HepG2 (cell line): ENCODE results near the gene TNFSF13. TPM values are rescaled to one million over a fixed set of nuclear protein-coding genes. Genes with fewer than 3 reads are reported as not detected.

ENCODE experiments used
- ARNT2 ChIP-seq: sonication (generic); formaldehyde crosslinking; IDR thresholded peaks from 2 replicates; pipeline ENCODE4 v1.8.0; 2022; ENCODE audit warnings: mild to moderate bottlenecking, low read depth, missing genetic modification reagents, moderate library complexity
- DNMT3B ChIP-seq: conservative IDR thresholded peaks from 2 replicates; pipeline ENCODE4 v1.6.1; 2016; ENCODE audit warnings: missing biosample characterization, control low read depth
- EHMT2 ChIP-seq: fragments of 200-600 bp; sonication (generic); IDR thresholded peaks from 2 replicates; pipeline ENCODE4 v1.7.0; 2017; ENCODE audit warnings: antibody characterized with exemption, low read depth, low read length, borderline replicate concordance
- FOXO1 ChIP-seq: sonication (generic); formaldehyde crosslinking; IDR thresholded peaks from 2 replicates; pipeline ENCODE4 v1.4.0; 2020; ENCODE audit warnings: missing genetic modification reagents
- GTF3A ChIP-seq: sonication (generic); formaldehyde crosslinking; conservative IDR thresholded peaks from 2 replicates; pipeline ENCODE4 v1.4.0; 2020; ENCODE audit warnings: mild to moderate bottlenecking, missing genetic modification reagents
- HIVEP1 ChIP-seq: sonication (generic); formaldehyde crosslinking; IDR thresholded peaks from 2 replicates; pipeline ENCODE4 v1.4.0; 2020; ENCODE audit warnings: mild to moderate bottlenecking, missing genetic modification reagents
- MAFK ChIP-seq, 2 experiments: IDR thresholded peaks in 1 of 2; conservative IDR thresholded peaks in 1 of 2; 2 replicates each; pipeline ENCODE4 v1.6.1; 2011; ENCODE audit warnings: improper control_type of control experiment in 2 of 2, low read length in 2 of 2
- NR3C1 ChIP-seq: sonication (generic); formaldehyde crosslinking; IDR thresholded peaks from 2 replicates; pipeline ENCODE4 v1.4.0; 2020; ENCODE audit warnings: missing genetic modification reagents
- RORA ChIP-seq: sonication (generic); formaldehyde crosslinking; IDR thresholded peaks from 2 replicates; pipeline ENCODE4 v1.5.0; 2020; ENCODE audit warnings: mild to moderate bottlenecking, missing genetic modification reagents, moderate library complexity
- SPEN ChIP-seq: sonication (generic); formaldehyde crosslinking; IDR thresholded peaks from 2 replicates; pipeline ENCODE4 v1.5.1; 2020; ENCODE audit warnings: low read depth, mild to moderate bottlenecking, missing genetic modification reagents
- TAF15 ChIP-seq: fragments of 200-400 bp; formaldehyde crosslinking; IDR thresholded peaks from one replicate; pipeline ENCODE4 v1.6.1; 2018; ENCODE audit warnings: mild to moderate bottlenecking, low read depth, low read length; ENCODE audit not compliant: poor library complexity, severe bottlenecking
- THAP11 ChIP-seq: IDR thresholded peaks from 2 replicates; pipeline ENCODE4 v1.6.1; 2016; ENCODE audit warnings: missing biosample characterization, missing genetic modification reagents
- ZNF124 ChIP-seq: sonication (generic); formaldehyde crosslinking; IDR thresholded peaks from 2 replicates; pipeline ENCODE4 v1.4.0; 2020; ENCODE audit warnings: missing genetic modification reagents
- ZNF232 ChIP-seq: sonication (generic); formaldehyde crosslinking; IDR thresholded peaks from 2 replicates; pipeline ENCODE4 v1.4.0; 2020; ENCODE audit warnings: missing genetic modification reagents, borderline replicate concordance
- ZNF558 ChIP-seq: sonication (generic); formaldehyde crosslinking; IDR thresholded peaks from 2 replicates; pipeline ENCODE4 v1.9.0; 2022; ENCODE audit warnings: mild to moderate bottlenecking, missing genetic modification reagents, borderline replicate concordance
- ZNF607 ChIP-seq: sonication (generic); formaldehyde crosslinking; IDR thresholded peaks from 2 replicates; pipeline ENCODE4 v1.5.1; 2020; ENCODE audit warnings: missing genetic modification reagents, mild to moderate bottlenecking, borderline replicate concordance
- ZNF615 ChIP-seq: sonication (generic); formaldehyde crosslinking; IDR thresholded peaks from 2 replicates; pipeline ENCODE4 v1.5.0; 2020; ENCODE audit warnings: mild to moderate bottlenecking, missing genetic modification reagents, borderline replicate concordance
- ZNF7 ChIP-seq: IDR thresholded peaks from 2 replicates; pipeline ENCODE4 v1.6.1; 2016; ENCODE audit warnings: missing biosample characterization, missing genetic modification reagents
- ZNF772 ChIP-seq: sonication (generic); formaldehyde crosslinking; IDR thresholded peaks from 2 replicates; pipeline ENCODE4 v1.5.0; 2020; ENCODE audit warnings: mild to moderate bottlenecking, missing genetic modification reagents
- ZNF788 ChIP-seq: sonication (generic); formaldehyde crosslinking; IDR thresholded peaks from 2 replicates; pipeline ENCODE4 v1.5.0; 2020; ENCODE audit warnings: mild to moderate bottlenecking, missing genetic modification reagents, borderline replicate concordance
- ZNF83 ChIP-seq: sonication (generic); formaldehyde crosslinking; IDR thresholded peaks from 2 replicates; pipeline ENCODE4 v1.4.0; 2020; ENCODE audit warnings: missing genetic modification reagents, mild to moderate bottlenecking, borderline replicate concordance
- polyA plus RNA-seq, 8 experiments: library from polyadenylated mRNA; depleted of rRNA in 3 of 8; stranded (reverse) in 7 of 8; unstranded in 1 of 8; fragments of >200 nt; fragmentation: Illumina TruSeq in 4 of 8; extraction: Trizol in 4 of 8; gene quantifications; 2 replicates each; pipeline versions ENCODE4 v1.2.1 to v1.2.3, GENCODE V29; 2011 to 2016; ENCODE audit warnings: low read depth in 4 of 8, missing spikeins in 1 of 8, mixed read lengths in 1 of 8; ENCODE audit not compliant: insufficient read depth in 1 of 8
- total RNA-seq, 5 experiments: library from RNA; depleted of rRNA; stranded (reverse); fragments of >200 nt; fragmentation: Illumina TruSeq; extraction: Trizol; gene quantifications; 2 replicates each; pipeline ENCODE4 v1.2.3, GENCODE V29; 2016; ENCODE audit warnings: low read depth in 1 of 5
- TF ChIP-seq, protein P1 (sequence below): sonication (generic); formaldehyde crosslinking; IDR thresholded peaks from 2 replicates; pipeline ENCODE4 v1.5.0; 2020; ENCODE audit warnings: mild to moderate bottlenecking, missing genetic modification reagents, borderline replicate concordance
- TF ChIP-seq, protein P2 (sequence below): sonication (generic); formaldehyde crosslinking; IDR thresholded peaks from 2 replicates; pipeline ENCODE4 v1.9.0; 2021; ENCODE audit warnings: missing genetic modification reagents, mild to moderate bottlenecking, borderline replicate concordance
- TF ChIP-seq, protein P3 (sequence below): sonication (generic); formaldehyde crosslinking; IDR thresholded peaks from 2 replicates; pipeline ENCODE4 v1.5.1; 2020; ENCODE audit warnings: missing genetic modification reagents, mild to moderate bottlenecking, borderline replicate concordance

TNFSF13 gene
- total and polyA plus RNA-seq, 2 of the 13 experiments (the other 11 are each of a cell fraction or from before 2014, with no cell fraction given), result 2.5 to 3.3 TPM

DNA sequence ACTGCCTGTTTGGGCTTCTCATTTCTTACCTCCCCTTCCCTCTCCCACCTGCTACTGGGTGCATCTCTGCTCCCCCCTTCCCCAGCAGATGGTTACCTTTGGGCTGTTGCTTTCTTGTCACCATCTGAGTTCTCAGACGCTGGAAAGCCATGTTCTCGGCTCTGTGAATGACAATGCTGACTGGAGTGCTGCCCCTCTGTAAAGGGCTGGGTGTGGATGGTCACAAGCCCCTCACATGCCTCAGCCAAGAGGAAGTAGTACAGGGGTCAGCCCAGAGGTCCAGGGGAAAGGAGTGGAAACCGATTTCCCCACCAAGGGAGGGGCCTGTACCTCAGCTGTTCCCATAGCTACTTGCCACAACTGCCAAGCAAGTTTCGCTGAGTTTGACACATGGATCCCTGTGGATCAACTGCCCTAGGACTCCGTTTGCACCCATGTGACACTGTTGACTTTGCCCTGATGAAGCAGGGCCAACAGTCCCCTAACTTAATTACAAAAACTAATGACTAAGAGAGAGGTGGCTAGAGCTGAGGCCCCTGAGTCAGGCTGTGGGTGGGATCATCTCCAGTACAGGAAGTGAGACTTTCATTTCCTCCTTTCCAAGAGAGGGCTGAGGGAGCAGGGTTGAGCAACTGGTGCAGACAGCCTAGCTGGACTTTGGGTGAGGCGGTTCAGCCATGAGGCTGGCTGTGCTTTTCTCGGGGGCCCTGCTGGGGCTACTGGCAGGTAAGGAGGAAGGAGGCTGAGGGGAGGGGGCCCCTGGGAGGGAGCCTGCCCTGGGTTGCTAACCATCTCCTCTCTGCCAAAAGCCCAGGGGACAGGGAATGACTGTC is 20.7 kb downstream of the TNFSF13 start, which contains the start of gene CD68 (continued):
- TF ChIP-seq, protein P1, sequence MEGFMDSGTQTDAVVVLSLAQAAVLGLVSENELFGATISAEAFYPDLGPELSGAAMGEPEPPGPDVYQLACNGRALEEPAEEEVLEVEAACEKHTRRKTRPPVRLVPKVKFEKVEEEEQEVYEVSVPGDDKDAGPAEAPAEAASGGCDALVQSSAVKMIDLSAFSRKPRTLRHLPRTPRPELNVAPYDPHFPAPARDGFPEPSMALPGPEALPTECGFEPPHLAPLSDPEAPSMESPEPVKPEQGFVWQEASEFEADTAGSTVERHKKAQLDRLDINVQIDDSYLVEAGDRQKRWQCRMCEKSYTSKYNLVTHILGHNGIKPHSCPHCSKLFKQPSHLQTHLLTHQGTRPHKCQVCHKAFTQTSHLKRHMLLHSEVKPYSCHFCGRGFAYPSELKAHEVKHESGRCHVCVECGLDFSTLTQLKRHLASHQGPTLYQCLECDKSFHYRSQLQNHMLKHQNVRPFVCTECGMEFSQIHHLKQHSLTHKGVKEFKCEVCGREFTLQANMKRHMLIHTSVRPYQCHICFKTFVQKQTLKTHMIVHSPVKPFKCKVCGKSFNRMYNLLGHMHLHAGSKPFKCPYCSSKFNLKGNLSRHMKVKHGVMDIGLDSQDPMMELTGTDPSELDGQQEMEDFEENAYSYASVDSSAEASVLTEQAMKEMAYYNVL (CRISPR knock-in tag), result no peak; the same call in 1 of the 2 replicates
- no peak for TF ChIP-seq GTF3A (CRISPR knock-in tag)
- TF ChIP-seq ZNF7, result no peak
- TF ChIP-seq ZNF607 (CRISPR knock-in tag), result no peak
- TF ChIP-seq NR3C1 (CRISPR knock-in tag), result no peak
- no peak for TF ChIP-seq DNMT3B
- TF ChIP-seq ZNF558, result peak; percentile 56; the same call in 1 of the 2 replicates
- TF ChIP-seq, protein P2, sequence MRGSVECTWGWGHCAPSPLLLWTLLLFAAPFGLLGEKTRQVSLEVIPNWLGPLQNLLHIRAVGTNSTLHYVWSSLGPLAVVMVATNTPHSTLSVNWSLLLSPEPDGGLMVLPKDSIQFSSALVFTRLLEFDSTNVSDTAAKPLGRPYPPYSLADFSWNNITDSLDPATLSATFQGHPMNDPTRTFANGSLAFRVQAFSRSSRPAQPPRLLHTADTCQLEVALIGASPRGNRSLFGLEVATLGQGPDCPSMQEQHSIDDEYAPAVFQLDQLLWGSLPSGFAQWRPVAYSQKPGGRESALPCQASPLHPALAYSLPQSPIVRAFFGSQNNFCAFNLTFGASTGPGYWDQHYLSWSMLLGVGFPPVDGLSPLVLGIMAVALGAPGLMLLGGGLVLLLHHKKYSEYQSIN, result no peak
- TF ChIP-seq FOXO1 (CRISPR knock-in tag), result no peak; the same call in 1 of the 2 replicates
- TF ChIP-seq RORA (CRISPR knock-in tag), result no peak
- TF ChIP-seq HIVEP1 (CRISPR knock-in tag), result peak; percentile 8; the same call in 1 of the 2 replicates
- TF ChIP-seq ARNT2, result no peak
- TF ChIP-seq ZNF788 (CRISPR knock-in tag), result no peak; the same call in 1 of the 2 replicates
- no peak for TF ChIP-seq ZNF615 (CRISPR knock-in tag)
- no peak for TF ChIP-seq TAF15
- 0 out of 2 replicates have a peak, but pooled peaks have one; percentile 22 for TF ChIP-seq ZNF232 (CRISPR knock-in tag)
- peak; percentile 66 for TF ChIP-seq SPEN
- TF ChIP-seq THAP11 (CRISPR knock-in tag), result peak; percentile 74; the same call in 1 of the 2 replicates
- TF ChIP-seq ZNF772, result no peak
- TF ChIP-seq ZNF124 (CRISPR knock-in tag), result no peak; the same call in 1 of the 2 replicates
- TF ChIP-seq, protein P3, sequence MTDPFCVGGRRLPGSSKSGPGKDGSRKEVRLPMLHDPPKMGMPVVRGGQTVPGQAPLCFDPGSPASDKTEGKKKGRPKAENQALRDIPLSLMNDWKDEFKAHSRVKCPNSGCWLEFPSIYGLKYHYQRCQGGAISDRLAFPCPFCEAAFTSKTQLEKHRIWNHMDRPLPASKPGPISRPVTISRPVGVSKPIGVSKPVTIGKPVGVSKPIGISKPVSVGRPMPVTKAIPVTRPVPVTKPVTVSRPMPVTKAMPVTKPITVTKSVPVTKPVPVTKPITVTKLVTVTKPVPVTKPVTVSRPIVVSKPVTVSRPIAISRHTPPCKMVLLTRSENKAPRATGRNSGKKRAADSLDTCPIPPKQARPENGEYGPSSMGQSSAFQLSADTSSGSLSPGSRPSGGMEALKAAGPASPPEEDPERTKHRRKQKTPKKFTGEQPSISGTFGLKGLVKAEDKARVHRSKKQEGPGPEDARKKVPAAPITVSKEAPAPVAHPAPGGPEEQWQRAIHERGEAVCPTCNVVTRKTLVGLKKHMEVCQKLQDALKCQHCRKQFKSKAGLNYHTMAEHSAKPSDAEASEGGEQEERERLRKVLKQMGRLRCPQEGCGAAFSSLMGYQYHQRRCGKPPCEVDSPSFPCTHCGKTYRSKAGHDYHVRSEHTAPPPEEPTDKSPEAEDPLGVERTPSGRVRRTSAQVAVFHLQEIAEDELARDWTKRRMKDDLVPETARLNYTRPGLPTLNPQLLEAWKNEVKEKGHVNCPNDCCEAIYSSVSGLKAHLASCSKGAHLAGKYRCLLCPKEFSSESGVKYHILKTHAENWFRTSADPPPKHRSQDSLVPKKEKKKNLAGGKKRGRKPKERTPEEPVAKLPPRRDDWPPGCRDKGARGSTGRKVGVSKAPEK (CRISPR knock-in tag), result peak; percentile 58; the same call in 1 of the 2 replicates
- TF ChIP-seq MAFK (conservative IDR thresholded peaks at IDR 0.05 in 1 of 2, IDR thresholded peaks at IDR 0.05 in 1 of 2; ENCODE audit: low read length in 2 of 2), result peak; percentile 48 to 57; a peak in 2 of 4 replicates
- TF ChIP-seq ZNF83 (CRISPR knock-in tag), result no peak; the same call in 1 of the 2 replicates
- no peak for TF ChIP-seq EHMT2
